ENCODE results near the gene SFRP5. TPM values are rescaled to one million over a fixed set of nuclear protein-coding genes. Genes with fewer than 3 reads are reported as not detected.

SFRP5 gene
- total and polyA plus RNA-seq, 2 donors (not counting 1 experiment from before 2014, with no cell fraction given) = not detected

GRCh38 chr10:97795886-97796285, 24.1 kb upstream of the SFRP5 start:
- no peak overlapping the region for H3K4me3 Mint-ChIP-seq
- Histone ChIP-seq H3K27ac (ENCODE audit: low read length in 2 of 2) (no peak overlapping the region), H3K4me2 (replicated peaks; ENCODE audit: low read depth, low read length, poor library complexity, severe bottlenecking) (no peak overlapping the region), H3K27me3 (replicated peaks in 1 of 4; ENCODE audit: control extremely low read depth in 1 of 4, control insufficient read depth in 3 of 4, insufficient read depth in 4 of 4, low read length in 3 of 4) (peaks cover 0 to 20% (median 3%) of the 10 kb centered on the region in 4 experiments), H3K9me3 (ENCODE audit: control extremely low read depth in 1 of 3, control insufficient read depth in 2 of 3, insufficient read depth in 1 of 3, low read length in 2 of 3) (peaks cover 0 to 8% (median 4%) of the 10 kb centered on the region in 3 donors), H4K20me1 (ENCODE audit: control insufficient read depth, insufficient read depth, low read length, poor library complexity, severe bottlenecking) (no peaks in the 10 kb centered on the region), H3K4me3 (ENCODE audit: control extremely low read depth in 1 of 5, extremely low read depth in 1 of 5, insufficient read depth in 1 of 5, low read depth in 2 of 5, low read length in 4 of 5) (no peak overlapping the region), H2AFZ (ENCODE audit: insufficient read depth, low read depth, low read length, poor library complexity, severe bottlenecking) (no peak overlapping the region), H3K4me1 (ENCODE audit: control insufficient read depth in 2 of 2, insufficient read depth in 2 of 2, low read length in 2 of 2) (peaks cover 0 to 6% of the 10 kb centered on the region in 2 donors), H3K9ac (ENCODE audit: low read length) (no peak overlapping the region), H3K79me2 (ENCODE audit: control insufficient read depth, insufficient read depth, low read length) (no peaks in the 10 kb centered on the region), H3K36me3 (replicated peaks in 1 of 2; ENCODE audit: control extremely low read depth in 1 of 2, control insufficient read depth in 1 of 2, extremely low read depth in 1 of 2, insufficient read depth in 2 of 2, low read length in 1 of 2) (no peaks in the 10 kb centered on the region)
- no peaks in the 10 kb centered on the region for H3K4me1 Mint-ChIP-seq
- POLR2A ChIA-PET = no interaction called here
- intact Hi-C loops (cut with micrococcal nuclease) = no loop called here
- 71% methylated on average over 2 of the region's 4 CpGs for WGBS (ENCODE audit: insufficient coverage)
- no peak for TF ChIP-seq EZH2 (IDR thresholded peaks at IDR 0.05; ENCODE audit: borderline replicate concordance, insufficient read depth, low read depth, low read length, poor library complexity, severe bottlenecking)
- no peak for TF ChIP-seq CTCF (IDR thresholded peaks at IDR 0.05)
- ATAC-seq (ENCODE audit: low read depth) (no peak), DNase-seq (no peak)
- no peaks in the 10 kb centered on the region for H3K9me3 Mint-ChIP-seq (ENCODE audit: insufficient read depth)
- H3K27me3 Mint-ChIP-seq = peaks cover 40% of the 10 kb centered on the region
- CTCF ChIA-PET = no interaction called here
- H3K27ac Mint-ChIP-seq = no peak overlapping the region

- Histone ChIP-seq H3K4me1 (ENCODE audit: control insufficient read depth in 2 of 2, insufficient read depth in 2 of 2, low read length in 2 of 2) (peaks cover 0 to 6% of the 10 kb centered on the region in 2 donors), H2AFZ (ENCODE audit: insufficient read depth, low read depth, low read length, poor library complexity, severe bottlenecking) (no peak overlapping the region), H3K79me2 (ENCODE audit: control insufficient read depth, insufficient read depth, low read length) (no peaks in the 10 kb centered on the region), H3K27me3 (replicated peaks in 1 of 4; ENCODE audit: control extremely low read depth in 1 of 4, control insufficient read depth in 3 of 4, insufficient read depth in 4 of 4, low read length in 3 of 4) (peaks cover 0 to 36% (median 3%) of the 10 kb centered on the region in 4 experiments), H3K9ac (ENCODE audit: low read length) (no peak overlapping the region), H3K4me3 (ENCODE audit: control extremely low read depth in 1 of 5, extremely low read depth in 1 of 5, insufficient read depth in 1 of 5, low read depth in 2 of 5, low read length in 4 of 5) (no peak overlapping the region), H3K27ac (ENCODE audit: low read length in 2 of 2) (no peak overlapping the region), H4K20me1 (ENCODE audit: control insufficient read depth, insufficient read depth, low read length, poor library complexity, severe bottlenecking) (no peaks in the 10 kb centered on the region), H3K36me3 (replicated peaks in 1 of 2; ENCODE audit: control extremely low read depth in 1 of 2, control insufficient read depth in 1 of 2, extremely low read depth in 1 of 2, insufficient read depth in 2 of 2, low read length in 1 of 2) (no peaks in the 10 kb centered on the region), H3K4me2 (replicated peaks; ENCODE audit: low read depth, low read length, poor library complexity, severe bottlenecking) (no peak overlapping the region), H3K9me3 (ENCODE audit: control extremely low read depth in 1 of 3, control insufficient read depth in 2 of 3, insufficient read depth in 1 of 3, low read length in 2 of 3) (no peaks in the 10 kb centered on the region)
- DNase-seq = peak; percentile 63
- no peak overlapping the region for H3K27ac Mint-ChIP-seq
- ATAC-seq (ENCODE audit: low read depth) = peak; percentile 47
- WGBS (ENCODE audit: insufficient coverage) = 33% methylated on average over 13 of the region's 13 CpGs
- ChIA-PET POLR2A (no interaction called here), CTCF (interaction anchor here (1.1 to 1.6 kb wide), 2 partner anchors 9 to 249 kb away, joined by 7 read pairs; no protein-coding TSS in a partner anchor)
- no peaks in the 10 kb centered on the region for H3K4me1 Mint-ChIP-seq
- TF ChIP-seq EZH2 (IDR thresholded peaks at IDR 0.05; ENCODE audit: borderline replicate concordance, insufficient read depth, low read depth, low read length, poor library complexity, severe bottlenecking) = no peak
- peak; percentile 84 for TF ChIP-seq CTCF (IDR thresholded peaks at IDR 0.05)
- intact Hi-C loops (cut with micrococcal nuclease) = no loop called here
- peaks cover 42% of the 10 kb centered on the region for H3K27me3 Mint-ChIP-seq
- H3K9me3 Mint-ChIP-seq (ENCODE audit: insufficient read depth) = no peaks in the 10 kb centered on the region
- no peak overlapping the region for H3K4me3 Mint-ChIP-seq
Observed at GRCh38 chr10:97791824-97792721, 20.3 kb upstream of the SFRP5 start.
